ENCODE results near the gene ACIN1.
A peak's percentile ranks its signal among the peaks of the same experiment; 100 is the strongest.
"Not testable (repeated sequence)": the region's sequence is repeated elsewhere in the genome, so short reads cannot be mapped to it uniquely, and the experiment has no call there.

Gene ACIN1

DNA sequence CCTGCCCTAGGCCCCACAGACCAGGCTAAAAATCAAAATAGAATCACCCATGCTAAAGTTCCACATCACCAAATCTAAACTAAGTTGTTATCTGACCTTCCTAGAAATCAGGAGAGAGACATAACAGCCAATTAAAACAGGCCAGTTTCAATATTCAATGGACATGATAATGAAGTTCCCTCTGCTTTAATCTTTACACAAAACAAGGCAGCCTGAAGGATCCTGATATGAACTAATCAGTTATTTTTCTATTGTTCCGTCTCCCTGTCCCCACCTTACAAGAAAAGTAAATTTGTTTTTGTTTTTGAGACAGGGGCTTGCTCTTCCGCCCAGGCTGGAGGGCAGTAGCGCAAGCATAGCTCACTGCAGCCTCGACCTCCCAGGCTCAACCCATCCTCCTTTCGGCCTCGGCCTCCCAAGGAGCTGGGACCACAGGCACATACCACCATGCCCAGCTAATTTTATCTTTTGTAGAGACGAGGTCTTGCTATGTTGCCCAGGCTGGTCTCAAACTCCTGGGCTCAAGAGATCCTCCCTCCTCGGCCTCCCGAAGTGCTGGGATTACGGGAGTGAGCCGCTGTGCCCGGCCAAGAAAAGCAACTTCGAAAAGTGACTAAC is 29.5 kb upstream of the ACIN1 start:
- no peak for DNase-seq (ENCODE audit: low spot score)

- peak; percentile 62 for DNase-seq (ENCODE audit: low spot score)
Observed at GRCh38 chr14:23123419-23123818, 28.5 kb upstream of the ACIN1 start.

GRCh38 chr14:23122086-23122485 is 27.1 kb upstream of the ACIN1 start:
- DNase-seq (ENCODE audit: low spot score) = no peak

- no peak for DNase-seq (ENCODE audit: low spot score)
Observed at GRCh38 chr14:23121361-23121771, 26.4 kb upstream of the ACIN1 start.

DNA sequence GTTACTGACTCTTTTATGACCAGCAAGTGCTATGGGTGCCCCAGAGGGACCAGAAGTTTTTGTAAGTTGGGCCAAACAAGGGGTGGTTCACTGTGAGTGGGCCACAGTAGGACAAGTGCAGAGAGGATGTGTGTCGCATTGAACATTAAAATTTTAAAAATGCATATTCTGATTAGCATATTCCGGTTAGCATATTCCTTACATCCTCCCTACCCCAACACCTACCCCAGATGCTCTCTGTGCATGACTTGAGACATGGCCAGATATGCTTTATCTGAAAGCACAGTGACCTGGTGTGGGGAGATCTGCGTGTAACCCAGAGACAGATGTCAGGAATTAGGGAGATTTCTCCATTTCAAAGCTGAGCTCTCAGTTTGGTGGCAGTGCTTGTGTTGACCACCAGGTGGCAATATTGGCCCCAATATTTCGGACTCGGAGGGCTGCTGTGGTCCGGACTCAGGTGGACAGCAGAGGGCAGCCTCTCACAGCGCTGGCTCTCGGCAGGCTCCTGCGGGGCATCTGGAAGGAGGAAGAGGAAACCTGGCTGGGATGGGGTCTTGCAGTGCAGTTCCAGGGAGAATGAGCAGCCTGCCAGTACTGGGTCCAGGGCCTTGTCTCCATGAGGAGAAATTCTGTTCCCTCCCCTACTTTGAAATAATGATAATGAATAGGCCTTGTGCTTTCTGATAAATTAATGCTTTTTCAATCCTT is 25.8 kb upstream of the ACIN1 start:
- peak; percentile 93 for DNase-seq (ENCODE audit: low spot score)

- no peak for DNase-seq (ENCODE audit: low spot score)
Observed at GRCh38 chr14:23119363-23120327, 24.7 kb upstream of the ACIN1 start.

DNA sequence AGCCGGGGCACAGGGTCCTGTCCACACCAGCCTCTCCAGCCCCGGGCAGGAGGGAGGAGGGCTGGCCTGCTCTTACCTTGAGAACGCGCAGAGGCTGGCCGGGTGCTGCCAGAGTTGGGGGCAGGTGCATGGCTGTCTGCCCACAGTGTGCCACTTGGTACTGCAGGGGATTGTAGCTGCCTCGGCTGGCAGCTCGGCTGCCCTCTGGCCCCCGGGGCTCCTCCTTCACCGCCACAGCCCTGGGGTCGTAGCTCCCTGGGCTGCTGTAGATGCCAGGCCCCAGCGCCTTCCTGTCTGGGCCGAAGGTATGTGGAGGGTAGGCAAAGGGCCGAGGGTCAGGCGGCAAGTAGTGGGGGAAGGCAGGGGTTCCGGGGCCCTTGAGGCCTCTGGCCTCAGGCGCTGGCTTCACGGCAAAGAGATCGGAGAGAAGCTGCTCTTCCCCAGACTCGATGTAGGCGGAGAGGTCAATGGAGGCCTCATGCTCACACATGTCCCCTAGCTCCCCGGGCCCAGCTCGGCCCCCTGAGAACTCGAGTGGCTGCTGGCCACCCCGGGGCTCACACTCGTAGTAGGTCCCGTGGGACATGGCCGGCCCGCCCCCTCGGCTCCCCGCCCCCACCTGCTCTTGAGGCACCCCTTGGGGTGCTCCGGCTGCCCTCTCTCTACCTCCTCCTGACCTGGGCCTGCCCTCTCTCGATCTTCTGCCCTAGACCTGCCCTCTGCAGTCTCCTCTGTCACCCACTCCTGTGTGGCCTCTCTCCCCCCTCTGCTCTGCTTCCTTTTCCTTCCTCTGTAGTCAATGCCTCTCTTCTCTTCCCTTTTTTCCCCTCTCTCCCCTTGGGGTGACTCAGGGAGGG is 23.8 kb upstream of the ACIN1 start, which contains the start of gene CEBPE:
CEBPE (minus strand) TSS at position 750 of the 857 bp plus-strand sequence; CDS start at position 586, 164 bp downstream.
- no peak for DNase-seq (ENCODE audit: low spot score)

DNA sequence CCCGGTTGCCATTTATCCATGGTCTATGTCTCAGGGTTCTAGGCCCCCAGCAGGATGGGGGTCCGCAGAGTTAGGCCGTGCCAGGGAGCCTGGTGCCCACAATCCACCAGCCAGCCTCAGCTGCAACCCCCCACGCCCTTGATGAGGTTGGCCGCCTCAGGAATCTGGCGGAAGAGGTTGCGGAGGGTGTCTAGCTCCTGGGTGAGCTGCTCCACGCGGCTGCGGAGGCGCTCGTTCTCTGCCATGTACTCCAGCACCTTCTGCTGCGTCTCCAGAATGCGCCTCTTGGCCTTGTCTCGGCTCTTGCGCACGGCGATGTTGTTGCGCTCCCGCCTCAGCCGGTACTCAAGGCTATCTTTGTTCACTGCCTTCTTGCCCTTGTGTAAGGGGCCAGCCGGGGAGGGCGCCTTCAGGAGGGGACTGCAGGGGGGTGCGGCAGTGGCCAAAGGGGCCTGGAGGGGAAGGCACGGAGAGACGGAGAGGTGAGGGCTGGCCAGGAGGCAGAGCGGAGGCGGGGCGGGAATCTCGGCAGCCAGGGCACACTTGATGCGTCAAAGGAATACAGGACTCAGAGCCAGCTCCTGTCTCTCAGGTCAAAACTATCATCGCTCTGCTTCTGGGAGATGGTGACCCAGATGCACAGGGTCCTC is 22.6 kb upstream of the ACIN1 start:
- no peak for DNase-seq (ENCODE audit: low spot score)

GRCh38 chr14:23115918-23116317 is 21.0 kb upstream of the ACIN1 start:
- DNase-seq (ENCODE audit: low spot score) = no peak

GRCh38 chr14:23115039-23115731 is 20.2 kb upstream of the ACIN1 start:
- DNase-seq (ENCODE audit: low spot score) = no peak

DNA sequence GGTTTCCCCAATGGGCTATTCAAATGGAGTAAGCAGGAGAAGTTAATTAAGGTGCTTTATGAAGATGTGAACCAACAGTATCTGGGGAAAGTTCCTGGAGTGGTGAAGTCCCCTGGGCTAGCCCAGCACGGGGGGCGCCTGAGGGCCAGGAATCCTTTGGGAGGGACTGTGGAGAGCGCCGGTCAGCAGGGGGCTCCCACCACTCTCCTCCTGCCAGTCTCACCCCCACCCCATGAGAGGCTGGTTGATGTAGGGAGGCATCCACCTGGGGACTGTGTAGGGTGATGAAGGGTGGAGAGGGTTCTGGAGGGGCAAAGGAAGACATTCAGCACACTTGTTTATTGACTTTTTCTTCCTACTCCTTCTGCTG is 19.7 kb upstream of the ACIN1 start:
- DNase-seq (ENCODE audit: low spot score) = no peak

- DNase-seq (ENCODE audit: low spot score) = no peak
Observed at GRCh38 chr14:23114120-23114458, 19.2 kb upstream of the ACIN1 start.

GRCh38 chr14:23113431-23114119 is 18.6 kb upstream of the ACIN1 start:
- no peak for DNase-seq (ENCODE audit: low spot score)

DNA sequence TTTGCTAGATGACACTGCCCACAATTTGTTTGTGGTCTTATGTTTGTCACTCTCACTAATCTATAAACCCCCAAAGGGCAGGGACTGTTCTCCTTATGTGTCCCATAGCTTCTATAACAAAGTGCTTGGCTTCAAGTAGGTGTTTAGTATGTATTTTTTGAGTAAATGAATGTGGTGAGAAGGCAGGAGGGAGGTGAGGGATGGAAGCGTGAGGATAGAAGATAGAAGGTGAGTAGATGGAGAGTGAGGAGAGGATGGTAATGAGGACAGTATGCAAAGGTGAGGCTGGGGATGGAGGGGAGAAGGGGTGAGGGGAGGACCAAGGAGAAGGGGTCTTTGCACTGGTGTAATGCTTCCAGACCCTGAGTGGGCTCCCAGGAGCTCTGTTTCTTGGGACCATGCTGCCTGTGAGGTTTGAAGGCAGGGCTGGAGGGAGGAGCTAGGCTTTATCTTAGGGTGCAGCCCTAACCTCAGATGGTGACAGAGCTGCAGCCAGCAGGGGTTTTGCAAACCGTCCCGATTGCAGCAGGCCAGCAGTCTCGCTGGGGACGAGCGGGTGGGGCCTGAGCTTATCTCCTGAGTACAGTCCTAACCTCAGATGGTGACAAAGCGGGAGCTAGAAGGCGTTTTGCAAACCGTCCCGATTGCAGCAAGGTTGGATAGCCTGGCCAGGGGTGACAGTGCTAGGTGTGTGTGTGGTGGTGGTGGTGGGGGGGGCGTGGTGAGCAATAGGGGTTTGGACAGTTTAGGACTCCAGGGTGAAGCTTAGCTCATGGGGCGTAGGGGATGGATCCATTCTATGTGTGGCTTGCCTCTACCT is 17.6 kb upstream of the ACIN1 start:
- peak; percentile 87 for DNase-seq (ENCODE audit: low spot score)

DNA sequence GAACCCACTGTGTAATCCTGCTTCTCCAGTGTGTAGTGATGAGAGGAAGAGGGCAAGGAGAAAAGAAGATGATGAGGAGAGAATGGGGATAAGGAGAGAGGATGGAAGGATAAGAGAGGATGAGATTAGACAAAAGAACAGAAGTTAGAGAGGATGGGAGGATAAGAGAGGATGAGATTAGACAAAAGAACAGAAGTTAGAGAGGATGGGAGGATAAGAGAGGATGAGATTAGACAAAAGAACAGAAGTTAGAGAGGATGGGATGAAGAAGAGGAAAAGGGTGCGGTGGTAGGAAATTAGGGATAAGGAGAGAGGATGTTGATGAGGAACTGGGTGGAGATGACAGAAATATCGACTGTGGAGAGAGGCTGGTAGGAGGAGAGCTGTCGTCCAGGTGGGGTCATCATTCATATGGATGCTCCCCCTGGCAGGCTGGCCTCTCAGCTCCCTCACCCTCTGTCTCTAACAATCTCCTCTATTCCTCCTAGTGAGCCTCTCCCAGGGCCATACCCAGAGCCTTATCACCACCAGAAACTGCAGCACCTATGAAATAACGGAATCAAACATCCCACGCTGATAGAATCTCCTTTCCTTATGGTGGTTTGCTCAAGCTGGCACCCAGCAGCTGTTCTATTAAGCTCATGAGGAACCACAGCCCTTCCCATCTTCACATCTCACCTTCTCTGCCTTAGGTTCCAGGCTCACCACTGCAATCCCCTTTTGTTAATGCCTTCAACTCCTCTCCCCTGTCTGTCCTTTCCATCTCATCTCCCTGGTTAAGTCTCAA is 15.8 kb upstream of the ACIN1 start:
- DNase-seq (ENCODE audit: low spot score) = no peak

GRCh38 chr14:23109769-23110168 is 14.8 kb upstream of the ACIN1 start:
- no peak for DNase-seq (ENCODE audit: low spot score)

DNA sequence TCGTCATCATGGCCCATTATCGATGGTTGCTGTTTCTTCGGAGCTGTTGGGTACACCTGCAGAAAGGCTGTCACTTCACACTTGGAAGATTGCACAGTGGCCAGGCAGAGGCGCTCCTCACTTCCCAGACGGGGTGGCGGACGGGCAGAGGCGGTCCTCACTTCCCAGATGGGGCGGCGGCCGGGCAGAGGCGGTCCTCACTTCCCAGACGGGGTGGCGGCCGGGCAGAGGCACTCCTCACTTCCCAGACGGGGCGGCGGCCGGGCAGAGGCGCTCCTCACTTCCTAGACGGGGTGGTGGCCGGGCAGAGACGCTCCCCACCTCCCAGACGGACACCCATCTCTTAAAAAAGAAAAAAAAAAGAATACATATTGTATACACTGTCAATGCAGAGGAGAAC is 13.2 kb upstream of the ACIN1 start:
- not testable (repeated sequence) for DNase-seq (ENCODE audit: low spot score)

DNA sequence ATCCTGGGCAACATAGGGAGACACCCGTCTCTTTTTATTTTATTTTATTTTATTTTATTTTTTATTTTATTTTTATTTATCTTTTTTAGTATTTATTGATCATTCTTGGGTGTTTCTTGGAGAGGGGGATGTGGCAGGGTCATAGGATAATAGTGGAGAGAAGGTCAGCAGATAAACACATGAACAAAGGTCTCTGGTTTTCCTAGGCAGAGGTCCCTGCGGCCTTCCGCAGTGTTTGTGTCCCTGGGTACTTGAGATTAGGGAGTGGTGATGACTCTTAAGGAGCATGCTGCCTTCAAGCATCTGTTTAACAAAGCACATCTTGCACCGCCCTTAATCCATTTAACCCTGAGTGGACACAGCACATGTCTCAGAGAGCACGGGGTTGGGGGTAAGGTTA is 12.7 kb upstream of the ACIN1 start:
- not testable (repeated sequence) for DNase-seq (ENCODE audit: low spot score)

DNA sequence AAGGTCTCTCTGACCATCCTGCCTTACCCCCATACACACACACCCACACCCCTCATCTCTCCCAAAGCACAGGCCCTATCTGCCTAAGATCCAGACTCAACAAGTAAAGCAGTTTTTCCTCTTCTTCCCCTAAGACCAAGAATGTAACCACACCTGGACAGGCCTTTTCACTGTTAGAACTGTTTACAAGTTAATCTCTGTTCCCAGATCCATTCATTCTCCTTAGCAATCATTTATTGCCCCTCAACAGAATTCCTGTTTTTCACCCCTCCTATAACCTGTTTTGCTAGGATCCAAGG is 11.8 kb upstream of the ACIN1 start:
- no peak for DNase-seq (ENCODE audit: low spot score)
